Stimulated activated CD4-positive, alpha-beta T cell treated with anti-CD3 and anti-CD28 coated beads, Interleukin-2, amount 100 ng/mL, for 48 hours (primary cell): ENCODE measurements around the gene MAGEB6.
"Not testable (repeated sequence)": the region's sequence is repeated elsewhere in the genome, so short reads cannot be mapped to it uniquely, and the experiment has no call there.

Experiments
- DNase-seq, 2 donors: peaks; one replicate each; pipeline ENCODE4 v3.0.0-alpha.2; 2020

MAGEB6 gene

GRCh38 chrX:26192204-26192603 is at the start of gene MAGEB6:
MAGEB6 (plus strand) TSS chrX:26192440; CDS start chrX:26193847, 1,407 bp downstream.
- no peak for DNase-seq

GRCh38 chrX:26146024-26146423 is 46.2 kb upstream of the MAGEB6 start:
- DNase-seq = no peak

- no peak for DNase-seq
These were observed 31.9 kb upstream of the MAGEB6 start, which contains the start of gene MAGEB6B for GRCh38 chrX:26160301-26160700. MAGEB6B (plus strand) TSS chrX:26160601; CDS start chrX:26160601, 0 bp downstream.

GRCh38 chrX:26203561-26203960 is 11.3 kb downstream of the MAGEB6 start:
- DNase-seq = no peak

GRCh38 chrX:26204717-26205116 is 12.5 kb downstream of the MAGEB6 start:
- DNase-seq = not testable (repeated sequence)

- no peak for DNase-seq
These were observed 15.8 kb downstream of the MAGEB6 start for GRCh38 chrX:26208012-26208411.

GRCh38 chrX:26215869-26216268 is 23.6 kb downstream of the MAGEB6 start, which contains the start of gene MAGEB5:
MAGEB5 (plus strand) TSS chrX:26216169; CDS start chrX:26217302, 1,133 bp downstream.
- DNase-seq = no peak

- no peak for DNase-seq
These were observed 27.1 kb downstream of the MAGEB6 start for GRCh38 chrX:26219351-26219750.

GRCh38 chrX:26234177-26234576 is 41.9 kb downstream of the MAGEB6 start:
- no peak for DNase-seq
